Measurements from ENCODE around the gene P2RX1.

P2RX1 gene

GRCh38 chr17:3887804-3888203 lies 28.5 kb downstream of the P2RX1 start:
- no peak for DNase-seq (ENCODE audit: low spot score)

GRCh38 chr17:3887394-3887793 lies 28.9 kb downstream of the P2RX1 start:
- DNase-seq (ENCODE audit: low spot score): no peak

- DNase-seq (ENCODE audit: low spot score): peak; percentile 58
Measured at GRCh38 chr17:3886776-3887175, 29.5 kb downstream of the P2RX1 start.

GRCh38 chr17:3885970-3886369 lies 30.3 kb downstream of the P2RX1 start:
- no peak for DNase-seq (ENCODE audit: low spot score)

- no peak for DNase-seq (ENCODE audit: low spot score)
Measured at GRCh38 chr17:3885271-3885670, 31.0 kb downstream of the P2RX1 start.

- no peak for DNase-seq (ENCODE audit: low spot score)
Measured at GRCh38 chr17:3884188-3884587, 32.1 kb downstream of the P2RX1 start.

GRCh38 chr17:3882276-3882675 lies 34.0 kb downstream of the P2RX1 start:
- no peak for DNase-seq (ENCODE audit: low spot score)

- DNase-seq (ENCODE audit: low spot score): no peak
Measured at GRCh38 chr17:3880983-3881382, 35.3 kb downstream of the P2RX1 start.

- no peak for DNase-seq (ENCODE audit: low spot score)
Measured at GRCh38 chr17:3879591-3880417, 36.5 kb downstream of the P2RX1 start.

- no peak for DNase-seq (ENCODE audit: low spot score)
Measured at GRCh38 chr17:3879186-3879585, 37.1 kb downstream of the P2RX1 start.

- no peak for DNase-seq (ENCODE audit: low spot score)
Measured at GRCh38 chr17:3877220-3877619, 39.0 kb downstream of the P2RX1 start.

GRCh38 chr17:3875317-3875716 lies 40.9 kb downstream of the P2RX1 start:
- DNase-seq (ENCODE audit: low spot score): no peak

GRCh38 chr17:3873862-3874261 lies 42.4 kb downstream of the P2RX1 start:
- DNase-seq (ENCODE audit: low spot score): no peak

- DNase-seq (ENCODE audit: low spot score): no peak
Measured at GRCh38 chr17:3870871-3871306, 45.4 kb downstream of the P2RX1 start.

- no peak for DNase-seq (ENCODE audit: low spot score)
Measured at GRCh38 chr17:3867606-3868005, 48.7 kb downstream of the P2RX1 start.

GRCh38 chr17:3867106-3867505 lies 49.2 kb downstream of the P2RX1 start:
- DNase-seq (ENCODE audit: low spot score): no peak

GRCh38 chr17:3866276-3866675 lies 50.0 kb downstream of the P2RX1 start:
- peak; percentile 26 for DNase-seq (ENCODE audit: low spot score)

- DNase-seq (ENCODE audit: low spot score): peak; percentile 26
Measured at GRCh38 chr17:3865176-3865575, 51.1 kb downstream of the P2RX1 start.

- no peak for DNase-seq (ENCODE audit: low spot score)
Measured at GRCh38 chr17:3864534-3864933, 51.7 kb downstream of the P2RX1 start.

GRCh38 chr17:3861761-3862681 lies 54.2 kb downstream of the P2RX1 start:
- DNase-seq (ENCODE audit: low spot score): no peak

GRCh38 chr17:3860939-3861700 lies 55.1 kb downstream of the P2RX1 start:
- no peak for DNase-seq (ENCODE audit: low spot score)

- DNase-seq (ENCODE audit: low spot score): no peak
Measured at GRCh38 chr17:3859940-3860339, 56.3 kb downstream of the P2RX1 start.
